GM12875 (cell line): Measurements from ENCODE around the gene MT1B.

Experiments
- H3K4me3 ChIP-seq: one replicate; pipeline ENCODE4 v1.5.1; 2011; ENCODE audit warnings: low read depth, low read length, control low read depth
- CTCF ChIP-seq: IDR thresholded peaks from 2 replicates; pipeline ENCODE4 v1.5.1; 2011; ENCODE audit warnings: low read depth, mild to moderate bottlenecking, control low read depth, inconsistent platforms, low read length, moderate library complexity, borderline replicate concordance; ENCODE audit not compliant: insufficient read depth

The MT1B gene

GRCh38 chr16:56647641-56648431, 3.9 kb upstream of the MT1B start:
- H3K4me3 ChIP-seq, result no peak overlapping the region
- TF ChIP-seq CTCF, result no peak

- no peak for TF ChIP-seq CTCF
- no peak overlapping the region for H3K4me3 ChIP-seq
Measured at GRCh38 chr16:56649271-56649670, 2.4 kb upstream of the MT1B start.

DNA sequence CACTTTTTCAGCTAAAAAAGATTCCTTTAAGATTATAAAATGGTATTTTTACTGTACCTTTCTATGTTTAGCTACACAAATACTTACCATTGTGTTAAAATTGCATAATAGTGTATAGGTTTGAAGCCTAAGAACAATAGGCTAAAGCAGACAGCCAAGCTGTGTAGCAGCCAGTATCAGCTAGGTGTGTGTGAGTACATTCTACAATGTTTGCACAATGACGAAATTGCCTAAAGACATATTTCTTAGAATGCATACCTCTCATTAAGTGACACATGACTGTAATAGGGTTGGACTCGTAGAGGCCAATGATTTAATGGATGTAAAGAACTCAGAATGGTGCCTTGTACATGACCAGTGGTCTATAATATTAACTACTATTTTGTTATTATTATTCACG, 1.9 kb upstream of the MT1B start:
- no peak for TF ChIP-seq CTCF
- H3K4me3 ChIP-seq, result no peak overlapping the region

- H3K4me3 ChIP-seq, result no peak overlapping the region
- TF ChIP-seq CTCF, result no peak
Measured at GRCh38 chr16:56652600-56652999, 914 bp downstream of the MT1B start.

DNA sequence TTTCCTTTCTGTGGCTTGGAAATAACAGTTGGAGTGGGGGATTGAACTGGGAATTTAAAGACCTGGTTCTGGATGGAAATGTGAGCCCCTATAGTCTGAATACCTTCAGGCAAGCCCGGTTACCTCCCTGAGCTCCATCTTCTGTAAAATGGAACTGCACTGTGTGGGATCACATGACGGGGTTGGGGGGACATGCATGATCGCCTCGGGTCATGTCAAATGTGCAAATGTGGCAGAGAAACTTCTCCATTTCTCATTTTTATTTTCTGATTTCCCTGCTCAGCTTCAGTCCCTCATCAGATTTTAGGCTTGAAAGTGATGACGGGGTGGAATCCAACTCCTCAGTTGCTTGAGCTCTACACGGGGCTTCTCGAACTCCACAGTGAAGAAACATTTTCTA, 1.5 kb downstream of the MT1B start:
- no peak for TF ChIP-seq CTCF
- H3K4me3 ChIP-seq, result no peak overlapping the region

- TF ChIP-seq CTCF, result no peak
- no peak within 1 kb of the TSS for H3K4me3 ChIP-seq
Measured at GRCh38 chr16:56657555-56658326, 6.1 kb downstream of the MT1B start, which contains the start of gene MT1F. TSS of gene MT1F (plus strand) at chr16:56657959. CDS start at chr16:56658059, 100 bp downstream.
